Neutrophil (primary cell): ENCODE measurements around the gene ERVMER34-1.

ENCODE experiments used
- H3K27ac ChIP-seq: fragments of 200-600 bp; sonication (generic); 2 replicates; pipeline ENCODE4 v1.5.1; 2016; ENCODE audit warnings: mild to moderate bottlenecking, moderate library complexity
- H3K27me3 ChIP-seq: fragments of 200-600 bp; sonication (generic); 2 replicates; pipeline ENCODE4 v1.6.0; 2016; ENCODE audit warnings: mild to moderate bottlenecking
- H3K36me3 ChIP-seq: fragments of 200-600 bp; sonication (generic); 2 replicates; pipeline ENCODE4 v1.5.1; 2017
- H3K4me1 ChIP-seq, 2 experiments: fragments of 200-600 bp in 1 of 2; sonication (generic) in 1 of 2; 1 replicate in 1 of 2; 2 replicates in 1 of 2; pipeline versions ENCODE4 v1.5.1 to v1.6.1; 2013 to 2016; ENCODE audit warnings: low read depth in 1 of 2, low read length in 1 of 2, mild to moderate bottlenecking in 1 of 2, moderate library complexity in 1 of 2; ENCODE audit not compliant: control insufficient read depth in 1 of 2, insufficient read depth in 1 of 2
- H3K4me3 ChIP-seq, 2 experiments: fragments of 200-600 bp in 1 of 2; sonication (generic) in 1 of 2; 1 replicate in 1 of 2; 2 replicates in 1 of 2; pipeline ENCODE4 v1.5.1; 2013 to 2016; ENCODE audit warnings: low read depth in 1 of 2, low read length in 1 of 2, mild to moderate bottlenecking in 1 of 2, moderate library complexity in 1 of 2
- H3K9me3 ChIP-seq: fragments of 200-600 bp; sonication (generic); 2 replicates; pipeline ENCODE4 v1.5.1; 2016
- CTCF ChIP-seq: fragments of 200-600 bp; sonication (generic); IDR thresholded peaks from 2 replicates; pipeline ENCODE4 v1.5.1; 2016; ENCODE audit warnings: antibody characterized with exemption

ERVMER34-1 gene

GRCh38 chr4:52713456-52713937 is 37.7 kb downstream of the ERVMER34-1 start:
- no peaks in the 10 kb centered on the region for H3K36me3 ChIP-seq
- peaks cover 33% of the 10 kb centered on the region for H3K27me3 ChIP-seq
- peaks cover 7 to 8% of the 10 kb centered on the region in 2 experiments for H3K4me1 ChIP-seq
- TF ChIP-seq CTCF = no peak
- no peaks in the 10 kb centered on the region for H3K9me3 ChIP-seq
- H3K4me3 ChIP-seq = no peak overlapping the region
- no peak overlapping the region for H3K27ac ChIP-seq

DNA sequence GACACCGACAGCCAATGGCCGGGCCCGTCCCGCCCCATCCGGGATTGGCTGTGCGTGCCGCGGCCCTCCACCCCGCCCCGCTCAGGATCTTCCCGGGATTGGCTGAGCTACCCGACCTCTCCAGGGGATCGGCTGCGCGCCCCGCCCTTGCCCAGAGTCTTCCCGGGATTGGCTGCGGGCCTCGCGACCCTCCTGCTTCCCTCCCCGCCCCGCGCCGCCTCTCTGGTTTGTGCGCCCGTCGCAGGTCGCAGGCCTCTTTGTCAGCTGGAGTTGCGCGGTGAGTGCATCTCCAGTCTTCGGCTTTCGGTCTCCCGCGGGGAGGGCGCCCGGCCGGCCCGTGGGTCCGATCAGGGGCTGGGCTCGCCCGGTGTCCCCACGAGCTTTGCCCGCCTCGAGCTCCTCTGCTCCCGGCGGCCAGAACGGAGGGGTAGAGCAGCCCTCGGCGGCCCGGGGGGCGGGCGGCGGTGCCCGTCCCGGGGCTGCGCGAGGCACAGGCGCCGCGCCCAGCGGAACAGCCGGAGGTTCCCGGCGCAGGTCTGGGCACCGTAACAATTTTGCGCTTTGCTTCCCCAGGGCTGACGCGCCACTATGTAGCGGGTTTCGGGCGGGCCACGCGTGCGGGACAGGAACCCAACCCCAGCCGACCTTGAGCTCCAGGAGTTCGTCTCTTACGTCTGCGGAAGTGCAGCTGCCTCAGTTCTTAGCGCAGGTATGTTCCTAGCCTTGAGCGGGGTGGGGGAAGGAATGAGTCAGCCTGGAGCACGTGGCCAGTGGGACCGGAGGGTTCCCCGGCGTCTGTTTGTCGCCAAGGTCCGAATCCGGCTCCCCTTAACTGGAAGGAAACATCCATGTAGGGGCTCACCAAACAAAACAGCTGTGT is 38.7 kb downstream of the ERVMER34-1 start:
- no peak for TF ChIP-seq CTCF
- no peaks in the 10 kb centered on the region for H3K9me3 ChIP-seq
- no peak overlapping the region for H3K27ac ChIP-seq

DNA sequence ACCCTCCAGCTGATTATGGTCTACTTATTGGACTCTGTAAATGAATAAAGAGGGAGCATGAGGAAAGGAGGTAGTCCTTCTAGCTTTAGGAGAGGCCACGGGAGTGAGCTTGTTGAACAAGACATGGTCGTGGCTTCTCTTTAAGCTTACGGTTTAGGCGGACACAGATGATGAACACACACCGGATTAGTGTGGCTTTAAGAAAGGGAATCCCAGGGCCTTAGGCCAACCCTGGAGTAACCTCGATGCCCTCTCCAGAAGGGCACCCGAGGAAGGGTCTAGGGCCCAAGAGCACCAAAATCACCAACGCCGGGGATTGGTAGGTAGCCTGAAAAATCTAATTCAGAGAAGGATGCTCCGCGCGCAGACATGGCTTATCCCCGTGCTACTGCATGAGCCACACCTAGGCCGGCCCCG is 39.4 kb downstream of the ERVMER34-1 start:
- Histone ChIP-seq H3K36me3 (no peaks in the 10 kb centered on the region), H3K4me1 (peaks cover 7 to 8% of the 10 kb centered on the region in 2 experiments), H3K4me3 (peak overlapping the region; percentile 61 to 66), H3K27me3 (peaks cover 33% of the 10 kb centered on the region), H3K27ac (no peak overlapping the region), H3K9me3 (no peaks in the 10 kb centered on the region)
- no peak for TF ChIP-seq CTCF

More for the DNA sequence above, 38.7 kb downstream of the ERVMER34-1 start:
- H3K4me1 ChIP-seq = peaks cover 7 to 8% of the 10 kb centered on the region in 2 experiments
- peaks cover 33% of the 10 kb centered on the region for H3K27me3 ChIP-seq
- H3K4me3 ChIP-seq = peak overlapping the region; percentile 61 to 66
- H3K36me3 ChIP-seq = no peaks in the 10 kb centered on the region

DNA sequence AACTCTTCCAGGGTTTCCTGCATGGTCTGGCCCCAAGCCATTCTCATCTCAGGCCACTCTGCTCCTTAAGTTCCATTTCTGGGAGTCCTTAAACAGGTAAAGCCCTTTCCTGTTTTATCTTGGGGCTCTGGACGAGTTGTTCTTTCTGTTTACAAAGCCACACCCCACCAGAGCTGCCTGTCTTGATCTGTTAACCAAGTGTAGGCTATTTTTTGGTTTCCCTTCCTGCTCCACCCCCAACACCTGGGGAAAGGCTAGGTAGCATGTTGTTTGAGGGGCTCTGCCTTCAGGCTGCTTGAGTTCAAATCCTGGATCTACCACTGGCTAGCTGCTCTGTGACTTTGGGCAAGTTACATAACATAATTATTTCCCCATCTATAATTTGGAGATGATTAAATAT is 40.0 kb downstream of the ERVMER34-1 start:
- Histone ChIP-seq H3K36me3 (no peaks in the 10 kb centered on the region), H3K4me1 (peaks cover 7 to 8% of the 10 kb centered on the region in 2 experiments), H3K4me3 (no peak overlapping the region), H3K27me3 (peaks cover 33% of the 10 kb centered on the region), H3K9me3 (no peaks in the 10 kb centered on the region), H3K27ac (no peak overlapping the region)
- no peak for TF ChIP-seq CTCF

- Histone ChIP-seq H3K9me3 (no peaks in the 10 kb centered on the region), H3K4me3 (no peak overlapping the region), H3K36me3 (no peaks in the 10 kb centered on the region), H3K27me3 (peaks cover 33% of the 10 kb centered on the region), H3K27ac (no peak overlapping the region), H3K4me1 (peaks cover 7 to 8% of the 10 kb centered on the region in 2 experiments)
- no peak for TF ChIP-seq CTCF
These were observed 42.1 kb downstream of the ERVMER34-1 start for GRCh38 chr4:52709155-52709554.
